Muscle layer of duodenum (tissue), 2 donors: ENCODE results near the gene TRIM16.
A peak's percentile ranks its signal among the peaks of the same experiment; 100 is the strongest.
"Not testable (repeated sequence)": the region's sequence is repeated elsewhere in the genome, so short reads cannot be mapped to it uniquely, and the experiment has no call there.

Experiments used
- H3K27ac ChIP-seq: one replicate; pipeline ENCODE4 v1.7.0; 2013; ENCODE audit warnings: mild to moderate bottlenecking, low read length
- H3K27me3 ChIP-seq: one replicate; pipeline ENCODE4 v1.7.0; 2013; ENCODE audit warnings: low read depth, mild to moderate bottlenecking, control low read depth, low read length
- H3K36me3 ChIP-seq, 2 donors: one replicate each; pipeline ENCODE4 v1.7.0; 2013; ENCODE audit warnings: low read length in 2 of 2, control low read depth in 1 of 2, mild to moderate bottlenecking in 1 of 2; ENCODE audit not compliant: insufficient read depth in 2 of 2, control insufficient read depth in 1 of 2
- H3K4me1 ChIP-seq, 2 donors: one replicate each; pipeline ENCODE4 v1.7.0; 2013; ENCODE audit warnings: low read length in 2 of 2, mild to moderate bottlenecking in 2 of 2, control low read depth in 1 of 2, moderate library complexity in 1 of 2; ENCODE audit not compliant: insufficient read depth in 2 of 2, control insufficient read depth in 1 of 2
- H3K4me3 ChIP-seq, 2 donors: one replicate each; pipeline ENCODE4 v1.7.0; 2013; ENCODE audit warnings: low read length in 2 of 2, low read depth in 1 of 2, mild to moderate bottlenecking in 1 of 2
- H3K9me3 ChIP-seq, 2 donors: one replicate each; pipeline ENCODE4 v1.7.0; 2013; ENCODE audit warnings: low read length in 2 of 2, control low read depth in 1 of 2, mild to moderate bottlenecking in 1 of 2; ENCODE audit not compliant: control insufficient read depth in 1 of 2
- donor health status: healthy.

Gene TRIM16

GRCh38 chr17:15687494-15687893, 3.4 kb upstream of the TRIM16 start:
- not testable (repeated sequence) for H3K36me3 ChIP-seq, H3K27ac ChIP-seq, H3K4me3 ChIP-seq, H3K9me3 ChIP-seq, H3K27me3 ChIP-seq, H3K4me1 ChIP-seq

GRCh38 chr17:15683135-15683534, 976 bp downstream of the TRIM16 start:
- not testable (repeated sequence) for H3K9me3 ChIP-seq, H3K27me3 ChIP-seq, H3K4me1 ChIP-seq, H3K27ac ChIP-seq, H3K36me3 ChIP-seq
- peak overlapping the region in 1 of 2 donors; percentile 66 for H3K4me3 ChIP-seq

GRCh38 chr17:15675991-15676390, 8.1 kb downstream of the TRIM16 start:
- H3K27ac ChIP-seq, H3K9me3 ChIP-seq, H3K4me3 ChIP-seq, H3K36me3 ChIP-seq, H3K4me1 ChIP-seq, H3K27me3 ChIP-seq: not testable (repeated sequence)

- not testable (repeated sequence) for H3K27ac ChIP-seq, H3K36me3 ChIP-seq, H3K4me3 ChIP-seq, H3K27me3 ChIP-seq, H3K4me1 ChIP-seq, H3K9me3 ChIP-seq
Observed at GRCh38 chr17:15674640-15675039, 9.5 kb downstream of the TRIM16 start.

GRCh38 chr17:15669526-15669925, 14.6 kb downstream of the TRIM16 start:
- H3K27ac ChIP-seq, H3K27me3 ChIP-seq, H3K36me3 ChIP-seq, H3K4me1 ChIP-seq, H3K4me3 ChIP-seq, H3K9me3 ChIP-seq: not testable (repeated sequence)

DNA sequence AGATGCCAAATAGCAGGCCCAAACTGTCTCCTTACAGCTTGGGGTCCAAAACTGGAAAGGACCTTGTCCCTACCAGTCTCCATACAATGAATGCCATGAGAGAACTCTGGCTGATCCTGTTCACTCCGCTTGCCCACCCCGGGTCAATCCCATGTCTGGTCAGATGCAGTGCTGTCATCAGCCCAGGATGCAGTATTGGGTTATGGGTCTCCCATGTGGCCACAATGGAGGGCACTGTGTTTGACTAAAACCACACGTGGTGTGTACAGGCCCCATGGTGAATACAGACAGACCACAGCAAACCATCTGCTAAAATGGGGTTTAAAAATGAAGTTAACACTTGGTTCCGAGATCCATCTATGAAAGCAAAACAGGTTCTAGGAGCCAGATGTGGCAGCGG, 20.4 kb downstream of the TRIM16 start:
- no peaks in the 10 kb centered on the region for H3K4me1 ChIP-seq
- no peak overlapping the region for H3K27ac ChIP-seq
- peaks cover 0 to 10% of the 10 kb centered on the region in 2 donors for H3K36me3 ChIP-seq
- H3K9me3 ChIP-seq: no peaks in the 10 kb centered on the region
- H3K27me3 ChIP-seq: no peaks in the 10 kb centered on the region
- H3K4me3 ChIP-seq: no peak overlapping the region

DNA sequence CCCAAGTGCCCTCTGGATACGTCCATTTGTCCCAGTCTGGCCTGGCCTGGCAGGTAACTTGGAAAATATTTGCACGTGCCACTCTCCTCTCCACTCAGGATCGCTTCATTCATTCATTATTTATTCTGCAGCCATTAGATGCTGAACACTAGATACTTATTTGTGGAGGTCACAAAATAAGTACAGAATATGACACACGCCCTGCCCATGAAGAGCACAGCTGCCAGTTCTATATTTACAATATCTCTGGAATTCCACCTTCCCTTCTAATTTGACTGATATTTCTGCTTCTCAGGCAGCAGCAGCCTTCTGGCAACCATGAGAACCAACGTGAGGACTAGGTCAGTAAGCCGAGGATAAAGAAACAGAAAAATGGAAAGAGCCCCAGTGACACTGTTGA, 20.9 kb downstream of the TRIM16 start:
- Histone ChIP-seq H3K27me3 (no peaks in the 10 kb centered on the region), H3K9me3 (no peaks in the 10 kb centered on the region), H3K36me3 (peaks cover 0 to 10% of the 10 kb centered on the region in 2 donors), H3K4me1 (no peaks in the 10 kb centered on the region), H3K4me3 (no peak overlapping the region), H3K27ac (no peak overlapping the region)

GRCh38 chr17:15662681-15663080, 21.4 kb downstream of the TRIM16 start:
- H3K9me3 ChIP-seq: no peaks in the 10 kb centered on the region
- no peaks in the 10 kb centered on the region for H3K27me3 ChIP-seq
- H3K27ac ChIP-seq: no peak overlapping the region
- H3K36me3 ChIP-seq: peaks cover 0 to 10% of the 10 kb centered on the region in 2 donors
- H3K4me3 ChIP-seq: no peak overlapping the region
- H3K4me1 ChIP-seq: no peaks in the 10 kb centered on the region

- H3K4me1 ChIP-seq: no peaks in the 10 kb centered on the region
- H3K9me3 ChIP-seq: no peaks in the 10 kb centered on the region
- no peak overlapping the region for H3K4me3 ChIP-seq
- H3K36me3 ChIP-seq: peaks cover 0 to 10% of the 10 kb centered on the region in 2 donors
- H3K27ac ChIP-seq: no peak overlapping the region
- no peaks in the 10 kb centered on the region for H3K27me3 ChIP-seq
Observed at GRCh38 chr17:15660077-15660476, 24.0 kb downstream of the TRIM16 start.

DNA sequence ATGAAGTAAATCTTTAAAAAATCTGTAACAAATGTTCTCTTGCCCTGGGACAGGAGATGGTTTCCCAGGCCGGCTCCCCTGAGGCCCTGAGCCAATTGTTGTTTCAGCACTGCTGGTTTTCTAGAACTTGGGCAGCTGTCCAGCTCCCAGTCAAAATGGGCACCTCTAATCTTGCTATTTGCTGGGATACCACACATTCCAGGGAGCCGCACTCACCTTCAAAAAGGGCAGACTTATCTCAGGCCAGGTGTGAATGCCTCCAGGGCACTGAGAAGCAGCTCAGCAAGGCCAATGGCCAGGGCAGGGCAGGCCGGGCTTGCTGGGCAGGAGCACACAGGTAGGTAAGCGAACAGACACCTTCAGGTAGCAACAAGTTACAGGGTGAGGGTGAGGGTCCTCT, 24.4 kb downstream of the TRIM16 start:
- Histone ChIP-seq H3K36me3 (peaks cover 0 to 6% of the 10 kb centered on the region in 2 donors), H3K9me3 (no peaks in the 10 kb centered on the region), H3K4me3 (no peak overlapping the region), H3K27me3 (no peaks in the 10 kb centered on the region), H3K4me1 (no peaks in the 10 kb centered on the region), H3K27ac (no peak overlapping the region)

GRCh38 chr17:15659236-15659635, 24.9 kb downstream of the TRIM16 start:
- H3K4me1 ChIP-seq: no peaks in the 10 kb centered on the region
- H3K36me3 ChIP-seq: peaks cover 0 to 1% of the 10 kb centered on the region in 2 donors
- H3K9me3 ChIP-seq: no peaks in the 10 kb centered on the region
- H3K4me3 ChIP-seq: no peak overlapping the region
- H3K27ac ChIP-seq: no peak overlapping the region
- no peaks in the 10 kb centered on the region for H3K27me3 ChIP-seq

DNA sequence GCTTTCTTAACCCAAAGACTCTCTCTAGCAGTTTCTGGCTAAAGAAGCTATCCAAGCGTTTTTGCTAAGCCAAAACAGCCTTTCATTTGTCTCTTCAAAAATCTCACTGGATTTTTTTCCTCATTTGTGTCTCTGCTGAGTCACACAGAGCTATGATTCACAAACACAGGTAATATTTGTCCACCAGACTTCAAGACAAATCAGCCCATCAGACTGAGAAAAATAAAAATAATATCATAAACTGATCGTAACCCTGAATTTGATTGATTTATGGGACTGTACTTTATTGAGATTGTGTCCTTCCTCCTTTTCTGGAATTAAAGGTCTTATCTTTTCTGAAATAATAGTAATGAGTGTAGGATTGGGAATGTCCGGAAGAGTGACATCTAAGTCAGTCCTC, 25.8 kb downstream of the TRIM16 start:
- H3K27ac ChIP-seq: no peak overlapping the region

More for the DNA sequence above, 25.8 kb downstream of the TRIM16 start:
- no peaks in the 10 kb centered on the region for H3K36me3 ChIP-seq
- no peaks in the 10 kb centered on the region for H3K27me3 ChIP-seq
- H3K4me3 ChIP-seq: no peak overlapping the region
- H3K9me3 ChIP-seq: no peaks in the 10 kb centered on the region
- H3K4me1 ChIP-seq: no peaks in the 10 kb centered on the region
